ENCODE data around the gene TYSND1. TPM values are rescaled to one million over a fixed set of nuclear protein-coding genes. Genes with fewer than 3 reads are reported as not detected.
A peak's percentile ranks its signal among the peaks of the same experiment; 100 is the strongest.
"Not testable (repeated sequence)": the region's sequence is repeated elsewhere in the genome, so short reads cannot be mapped to it uniquely, and the experiment has no call there.

Gene TYSND1
- total and polyA plus RNA-seq, 2 experiments from 2014 or later = 19.0 to 28.8 TPM

DNA sequence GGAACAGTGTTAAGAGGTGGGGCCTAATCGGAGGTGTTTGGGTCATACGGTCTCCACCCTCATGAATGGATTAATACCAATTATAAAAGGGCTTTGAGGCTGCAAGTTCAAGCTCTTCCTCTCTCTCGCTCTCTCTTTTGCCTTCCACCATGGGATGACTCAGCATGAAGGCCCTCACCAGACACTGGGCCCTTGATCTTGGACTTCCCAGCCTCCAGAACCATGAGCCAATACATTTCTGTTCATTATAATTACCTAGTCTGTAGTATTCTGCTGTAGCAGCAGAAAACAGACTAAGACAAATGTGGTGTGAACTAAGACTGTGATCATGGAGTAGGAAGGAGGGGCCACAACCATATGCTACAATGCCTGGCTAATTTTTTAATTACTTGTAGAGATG, 21.6 kb downstream of the TYSND1 start:
- Histone ChIP-seq H3K4me3 (no peak overlapping the region), H3K4me1 (ENCODE audit: low read depth) (peaks cover 6% of the 10 kb centered on the region), H3K9me3 (ENCODE audit: low read depth) (no peaks in the 10 kb centered on the region), H3K36me3 (no peaks in the 10 kb centered on the region), H3K27ac (no peak overlapping the region), H3K27me3 (no peaks in the 10 kb centered on the region)
- no peak for DNase-seq (ENCODE audit: low read depth in 1 of 2, low spot score in 1 of 2)
- TF ChIP-seq, protein P1, sequence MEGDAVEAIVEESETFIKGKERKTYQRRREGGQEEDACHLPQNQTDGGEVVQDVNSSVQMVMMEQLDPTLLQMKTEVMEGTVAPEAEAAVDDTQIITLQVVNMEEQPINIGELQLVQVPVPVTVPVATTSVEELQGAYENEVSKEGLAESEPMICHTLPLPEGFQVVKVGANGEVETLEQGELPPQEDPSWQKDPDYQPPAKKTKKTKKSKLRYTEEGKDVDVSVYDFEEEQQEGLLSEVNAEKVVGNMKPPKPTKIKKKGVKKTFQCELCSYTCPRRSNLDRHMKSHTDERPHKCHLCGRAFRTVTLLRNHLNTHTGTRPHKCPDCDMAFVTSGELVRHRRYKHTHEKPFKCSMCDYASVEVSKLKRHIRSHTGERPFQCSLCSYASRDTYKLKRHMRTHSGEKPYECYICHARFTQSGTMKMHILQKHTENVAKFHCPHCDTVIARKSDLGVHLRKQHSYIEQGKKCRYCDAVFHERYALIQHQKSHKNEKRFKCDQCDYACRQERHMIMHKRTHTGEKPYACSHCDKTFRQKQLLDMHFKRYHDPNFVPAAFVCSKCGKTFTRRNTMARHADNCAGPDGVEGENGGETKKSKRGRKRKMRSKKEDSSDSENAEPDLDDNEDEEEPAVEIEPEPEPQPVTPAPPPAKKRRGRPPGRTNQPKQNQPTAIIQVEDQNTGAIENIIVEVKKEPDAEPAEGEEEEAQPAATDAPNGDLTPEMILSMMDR (IDR thresholded peaks at IDR 0.05; ENCODE audit: low read depth, low read length) = no peak

DNA sequence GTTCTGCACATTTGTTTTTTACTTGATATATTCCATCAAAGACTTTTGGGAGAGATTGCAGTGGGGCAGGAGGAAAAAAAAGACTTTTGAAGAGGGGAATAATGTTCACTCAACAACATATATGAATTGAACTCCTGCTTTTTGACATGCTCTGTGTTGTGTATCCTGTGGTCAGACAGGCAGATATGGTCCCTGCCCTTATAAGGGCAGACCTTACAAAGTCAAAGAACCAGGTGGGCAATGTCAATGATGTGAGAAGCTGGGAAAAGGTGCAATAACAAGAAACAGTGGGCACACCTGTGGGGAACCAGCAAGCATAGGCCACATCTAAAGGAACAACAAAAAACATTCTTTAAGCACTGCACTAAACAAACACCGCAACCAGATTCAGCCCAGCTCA, 22.1 kb downstream of the TYSND1 start:
- no peaks in the 10 kb centered on the region for H3K27me3 ChIP-seq
- no peaks in the 10 kb centered on the region for H3K9me3 ChIP-seq (ENCODE audit: low read depth)

DNA sequence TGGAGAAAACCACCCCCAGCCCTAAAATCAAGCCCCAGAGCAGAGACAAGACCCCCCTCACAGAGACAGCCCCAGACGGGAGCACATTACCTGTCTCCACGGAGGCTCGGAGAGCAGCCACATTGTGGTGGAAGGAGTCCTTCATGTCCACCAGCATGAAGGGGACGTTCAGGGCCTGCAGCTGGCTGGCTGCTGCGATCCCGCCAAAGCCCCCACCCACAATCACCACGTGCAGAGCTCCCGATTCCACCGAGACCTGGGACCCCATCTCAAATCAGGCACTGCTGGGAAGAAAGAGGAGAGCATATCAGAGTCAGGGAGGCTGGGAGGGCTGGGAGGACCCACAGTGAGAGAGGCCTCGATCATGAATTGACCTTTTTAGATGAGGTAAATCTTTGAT, 22.7 kb downstream of the TYSND1 start:
- Histone ChIP-seq H3K4me3 (no peak overlapping the region), H3K36me3 (no peaks in the 10 kb centered on the region), H3K27ac (no peak overlapping the region), H3K27me3 (no peaks in the 10 kb centered on the region), H3K4me1 (ENCODE audit: low read depth) (peaks cover 6% of the 10 kb centered on the region), H3K9me3 (ENCODE audit: low read depth) (no peaks in the 10 kb centered on the region)
- no peak for DNase-seq (ENCODE audit: low read depth in 1 of 2, low spot score in 1 of 2)
- TF ChIP-seq, protein P1 (IDR thresholded peaks at IDR 0.05; ENCODE audit: low read depth, low read length) = no peak

More for the DNA sequence above, 22.1 kb downstream of the TYSND1 start:
- Histone ChIP-seq H3K27ac (no peak overlapping the region), H3K36me3 (no peaks in the 10 kb centered on the region), H3K4me1 (ENCODE audit: low read depth) (peaks cover 6% of the 10 kb centered on the region), H3K4me3 (no peak overlapping the region)
- TF ChIP-seq, protein P1 (IDR thresholded peaks at IDR 0.05; ENCODE audit: low read depth, low read length) = no peak
- no peak for DNase-seq (ENCODE audit: low read depth in 1 of 2, low spot score in 1 of 2)

DNA sequence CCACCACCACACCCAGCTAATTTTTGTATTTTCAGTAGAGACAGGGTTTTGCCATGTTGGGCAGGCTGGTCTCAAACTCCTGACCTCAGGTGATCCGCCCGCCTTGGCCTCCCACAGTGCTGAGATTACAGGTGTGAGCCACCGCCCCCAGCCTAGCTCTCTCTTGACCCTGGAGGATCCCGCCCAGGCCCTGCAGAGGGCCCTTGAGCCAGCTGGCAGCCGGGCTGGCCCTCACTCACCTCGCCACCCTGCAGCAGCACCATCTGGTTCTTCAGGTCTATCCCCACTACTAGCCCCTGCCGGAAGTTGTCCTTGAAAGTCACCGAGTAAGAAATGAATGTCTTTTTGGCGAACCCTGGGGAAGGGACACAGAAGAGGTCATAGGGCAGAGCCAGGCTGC, 23.3 kb downstream of the TYSND1 start:
- not testable (repeated sequence) for H3K4me3 ChIP-seq; H3K27me3 ChIP-seq; H3K36me3 ChIP-seq; DNase-seq (ENCODE audit: low read depth in 1 of 2, low spot score in 1 of 2); H3K9me3 ChIP-seq (ENCODE audit: low read depth); H3K27ac ChIP-seq; H3K4me1 ChIP-seq (ENCODE audit: low read depth)

DNA sequence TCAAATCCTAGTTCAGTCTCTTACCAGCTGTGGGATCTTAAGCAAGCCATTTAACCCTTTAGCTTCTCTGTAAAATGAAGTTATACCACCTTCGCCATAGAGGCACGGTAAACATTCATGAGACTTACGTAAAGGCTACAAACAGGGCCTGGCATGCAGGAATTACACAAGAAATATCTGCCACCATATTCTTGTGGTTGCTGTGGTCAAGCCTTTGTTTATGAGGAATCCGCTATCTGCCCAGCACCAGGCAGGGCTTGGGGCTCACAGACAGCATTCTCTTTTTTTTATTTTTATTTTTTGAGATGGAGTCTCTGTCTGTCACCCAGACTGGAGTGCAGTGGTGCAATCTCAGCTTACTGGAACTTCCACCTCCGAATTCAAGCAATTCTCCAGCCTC, 23.8 kb downstream of the TYSND1 start:
- no peak overlapping the region for H3K27ac ChIP-seq
- no peak overlapping the region for H3K4me3 ChIP-seq
- TF ChIP-seq, protein P1 (IDR thresholded peaks at IDR 0.05; ENCODE audit: low read depth, low read length) = no peak
- DNase-seq (ENCODE audit: low read depth in 1 of 2, low spot score in 1 of 2) = peak in 1 of 2 donors; percentile 71
- no peaks in the 10 kb centered on the region for H3K27me3 ChIP-seq
- no peaks in the 10 kb centered on the region for H3K9me3 ChIP-seq (ENCODE audit: low read depth)
- peaks cover 6% of the 10 kb centered on the region for H3K4me1 ChIP-seq (ENCODE audit: low read depth)
- H3K36me3 ChIP-seq = no peaks in the 10 kb centered on the region

DNA sequence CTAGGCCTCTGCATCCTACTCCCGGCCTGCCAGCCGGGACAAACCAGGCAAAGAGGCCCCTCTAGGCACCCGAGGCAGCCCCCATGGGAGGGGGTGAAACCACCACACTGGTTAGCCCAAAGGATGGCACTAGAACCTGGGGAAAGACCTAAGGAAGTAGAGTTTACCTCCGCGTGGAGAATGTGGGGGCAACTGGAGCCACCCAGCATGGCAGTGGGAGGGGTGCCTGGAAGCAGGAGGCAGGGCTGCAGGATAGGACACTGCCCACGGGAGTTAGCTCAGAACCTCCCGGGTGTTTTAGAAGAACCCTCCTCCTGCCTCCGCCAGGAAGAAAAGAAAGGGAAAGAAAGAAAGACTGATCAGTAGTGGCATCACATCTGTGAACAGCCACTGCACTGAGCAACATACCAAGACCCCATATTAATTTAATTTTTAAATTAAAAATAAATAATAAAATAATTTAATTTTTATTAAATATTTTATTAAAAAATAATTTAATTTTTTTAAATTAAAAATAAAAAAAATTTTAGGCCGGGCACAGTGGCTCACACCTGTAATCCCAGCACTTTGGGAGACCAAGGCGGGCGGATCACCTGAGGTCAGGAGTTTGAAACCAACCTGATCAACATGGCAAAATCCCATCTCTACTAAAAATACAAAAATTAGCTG, 25.1 kb downstream of the TYSND1 start:
- H3K27ac ChIP-seq = no peak overlapping the region
- no peaks in the 10 kb centered on the region for H3K36me3 ChIP-seq
- TF ChIP-seq, protein P1 (IDR thresholded peaks at IDR 0.05; ENCODE audit: low read depth, low read length) = no peak
- no peaks in the 10 kb centered on the region for H3K27me3 ChIP-seq
- H3K4me1 ChIP-seq (ENCODE audit: low read depth) = peaks cover 6% of the 10 kb centered on the region
- H3K4me3 ChIP-seq = no peak overlapping the region
- no peak for DNase-seq (ENCODE audit: low read depth in 1 of 2, low spot score in 1 of 2)
- no peaks in the 10 kb centered on the region for H3K9me3 ChIP-seq (ENCODE audit: low read depth)

Measured in cardiac muscle cell (in vitro differentiated cells and primary cell).